Fibroblast of lung (primary cell): ENCODE results near the gene ANKRD34C. TPM values are rescaled to one million over a fixed set of nuclear protein-coding genes. Genes with fewer than 3 reads are reported as not detected.

Experiments used
- DNase-seq, 2 donors: peaks; one replicate each; pipeline versions ENCODE4 v3.0.0 to v3.0.0-alpha.2; 2010; ENCODE audit warnings: low read depth in 2 of 2
- H2AFZ ChIP-seq: 2 replicates; pipeline ENCODE4 v1.5.1; 2012; ENCODE audit warnings: low read length, control low read depth, inconsistent platforms
- H3K27ac ChIP-seq: 2 replicates; pipeline ENCODE4 v1.5.1; 2011; ENCODE audit warnings: low read length, control low read depth; ENCODE audit not compliant: insufficient read depth
- H3K27me3 ChIP-seq: 2 replicates; pipeline ENCODE4 v1.5.1; 2011; ENCODE audit warnings: mild to moderate bottlenecking, low read length; ENCODE audit not compliant: control insufficient read depth, insufficient read depth
- H3K36me3 ChIP-seq: 2 replicates; pipeline ENCODE4 v1.5.1; 2011; ENCODE audit warnings: low read length; ENCODE audit not compliant: control insufficient read depth, insufficient read depth
- H3K4me1 ChIP-seq: 2 replicates; pipeline ENCODE4 v1.5.1; 2011; ENCODE audit warnings: low read length; ENCODE audit not compliant: control insufficient read depth, insufficient read depth; ENCODE audit errors: extremely low read depth
- H3K4me2 ChIP-seq: 2 replicates; pipeline ENCODE4 v1.5.1; 2011; ENCODE audit warnings: low read length, control low read depth; ENCODE audit not compliant: insufficient read depth; ENCODE audit errors: extremely low read depth
- H3K4me3 ChIP-seq, 4 experiments: fragments of 200-600 bp in 1 of 4; sonication (generic) in 1 of 4; replicated peaks in 1 of 4; 2 replicates each; pipeline ENCODE4 v1.5.1; 2011 to 2016; ENCODE audit warnings: low read length in 4 of 4, low read depth in 3 of 4, mild to moderate bottlenecking in 3 of 4, control low read depth in 2 of 4, inconsistent platforms in 1 of 4, mixed read lengths in 1 of 4; ENCODE audit not compliant: insufficient read depth in 1 of 4; ENCODE audit errors: control extremely low read depth in 1 of 4
- H3K79me2 ChIP-seq: 2 replicates; pipeline ENCODE4 v1.5.1; 2012; ENCODE audit warnings: mild to moderate bottlenecking, low read length, inconsistent platforms; ENCODE audit not compliant: control insufficient read depth, insufficient read depth
- H3K9ac ChIP-seq: 2 replicates; pipeline ENCODE4 v1.5.1; 2011; ENCODE audit warnings: mild to moderate bottlenecking, low read length, control low read depth; ENCODE audit not compliant: insufficient read depth
- H3K9me3 ChIP-seq: 2 replicates; pipeline ENCODE4 v1.5.1; 2012; ENCODE audit warnings: low read depth, low read length; ENCODE audit not compliant: control insufficient read depth, insufficient read depth
- H4K20me1 ChIP-seq: 2 replicates; pipeline ENCODE4 v1.5.1; 2011; ENCODE audit warnings: low read length; ENCODE audit not compliant: control insufficient read depth, insufficient read depth; ENCODE audit errors: extremely low read depth
- CTCF ChIP-seq, 2 donors: IDR thresholded peaks in 1 of 2; conservative IDR thresholded peaks in 1 of 2; 1 replicate in 1 of 2; 2 replicates in 1 of 2; pipeline ENCODE4 v1.5.1; 2011 to 2012; ENCODE audit warnings: low read length in 2 of 2, control low read depth in 1 of 2, inconsistent platforms in 1 of 2, low read depth in 1 of 2, mild to moderate bottlenecking in 1 of 2
- EZH2 ChIP-seq: IDR thresholded peaks from 2 replicates; pipeline ENCODE4 v1.5.1; 2012; ENCODE audit warnings: low read length, control low read depth, mild to moderate bottlenecking; ENCODE audit errors: missing control alignments
- polyA plus RNA-seq, 2 donors: library from polyadenylated mRNA; depleted of rRNA in 1 of 2; stranded (reverse) in 1 of 2; unstranded in 1 of 2; fragments of >200 nt; gene quantifications; 2 replicates each; pipeline ENCODE4 v1.2.1, GENCODE V29; 2011 to 2012; ENCODE audit warnings: missing spikeins in 1 of 2
- total RNA-seq: library from RNA; depleted of rRNA; stranded (reverse); fragments of >200 nt; gene quantifications from 2 replicates; pipeline ENCODE4 v1.2.1, GENCODE V29; 2014

Gene ANKRD34C
- total and polyA plus RNA-seq, 2 donors (not counting 1 experiment from before 2014, with no cell fraction given), result not detected

GRCh38 chr15:79299126-79299840 is 16.8 kb downstream of the ANKRD34C start:
- Histone ChIP-seq H3K27ac (no peak overlapping the region), H3K9ac (no peak overlapping the region), H3K9me3 (no peaks in the 10 kb centered on the region), H3K4me3 (no peak overlapping the region), H3K36me3 (no peaks in the 10 kb centered on the region), H3K27me3 (no peaks in the 10 kb centered on the region), H3K4me2 (no peak overlapping the region), H2AFZ (no peak overlapping the region), H3K4me1 (no peaks in the 10 kb centered on the region), H3K79me2 (no peaks in the 10 kb centered on the region), H4K20me1 (no peaks in the 10 kb centered on the region)
- no peak for TF ChIP-seq CTCF (conservative IDR thresholded peaks at IDR 0.05 in 1 of 2, IDR thresholded peaks at IDR 0.05 in 1 of 2; ENCODE audit: low read depth in 1 of 2, low read length in 2 of 2)
- no peak for TF ChIP-seq EZH2
- DNase-seq, result no peak

GRCh38 chr15:79299841-79300235 is 17.3 kb downstream of the ANKRD34C start:
- no peak overlapping the region for H3K27ac ChIP-seq
- no peaks in the 10 kb centered on the region for H3K27me3 ChIP-seq
- no peak overlapping the region for H2AFZ ChIP-seq
- H4K20me1 ChIP-seq, result no peaks in the 10 kb centered on the region
- DNase-seq, result no peak
- no peak overlapping the region for H3K9ac ChIP-seq
- H3K79me2 ChIP-seq, result no peaks in the 10 kb centered on the region
- no peak overlapping the region for H3K4me2 ChIP-seq
- TF ChIP-seq EZH2 (no peak), CTCF (conservative IDR thresholded peaks at IDR 0.05 in 1 of 2, IDR thresholded peaks at IDR 0.05 in 1 of 2; ENCODE audit: low read depth in 1 of 2, low read length in 2 of 2) (no peak)
- no peaks in the 10 kb centered on the region for H3K4me1 ChIP-seq
- no peak overlapping the region for H3K4me3 ChIP-seq
- H3K36me3 ChIP-seq, result no peaks in the 10 kb centered on the region
- no peaks in the 10 kb centered on the region for H3K9me3 ChIP-seq

DNA sequence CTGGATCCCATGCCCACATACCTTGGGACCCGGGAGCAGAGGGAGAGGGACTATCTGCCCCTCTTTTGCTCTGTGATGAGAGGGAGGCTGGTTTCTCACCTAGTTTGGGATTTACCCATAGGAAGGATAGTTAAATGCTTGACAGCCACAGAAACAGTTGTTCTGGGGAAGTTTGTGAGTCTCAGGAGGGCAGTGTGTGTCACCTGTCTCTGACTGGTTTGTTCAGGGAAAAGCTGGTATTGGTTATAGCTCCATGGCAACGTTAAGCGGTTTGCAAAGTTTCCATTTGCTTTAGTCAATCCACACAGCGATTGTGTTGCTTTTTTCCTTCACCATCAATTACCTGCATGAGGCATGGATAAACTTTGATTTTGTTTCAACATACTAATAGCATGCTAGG is 24.7 kb downstream of the ANKRD34C start:
- Histone ChIP-seq H3K79me2 (peaks cover 10% of the 10 kb centered on the region), H3K9me3 (no peaks in the 10 kb centered on the region), H3K36me3 (no peaks in the 10 kb centered on the region), H4K20me1 (no peaks in the 10 kb centered on the region), H3K27me3 (peaks cover 10% of the 10 kb centered on the region), H2AFZ (no peak overlapping the region), H3K4me2 (no peak overlapping the region), H3K27ac (no peak overlapping the region), H3K4me1 (peaks cover 4% of the 10 kb centered on the region), H3K4me3 (no peak overlapping the region), H3K9ac (no peak overlapping the region)
- TF ChIP-seq CTCF (conservative IDR thresholded peaks at IDR 0.05 in 1 of 2, IDR thresholded peaks at IDR 0.05 in 1 of 2; ENCODE audit: low read depth in 1 of 2, low read length in 2 of 2) (no peak), EZH2 (no peak)
- DNase-seq, result no peak
